GM10248 (cell line): ENCODE data around the gene STX4.

Experiments used
- CTCF ChIA-PET: fragments of 300-600 bp; sonication (Branson Sonifier 250); formaldehyde crosslinking; extraction: SDS; loops from one replicate; lab custom pipeline; 2021; ENCODE audit warnings: antibody characterized with exemption; lab: Yijun Ruan, JAX
- POLR2A ChIA-PET: fragments of 350-650 bp; sonication (Branson Sonifier 250); formaldehyde crosslinking; extraction: SDS; loops from one replicate; lab custom pipeline; 2020; ENCODE audit warnings: antibody characterized with exemption; lab: Yijun Ruan, JAX
- DNase-seq: peaks from one replicate; pipeline ENCODE4 v3.0.0; 2012; ENCODE audit errors: extremely low spot score
- TF ChIP-seq, protein P1 (sequence below): IDR thresholded peaks from 2 replicates; pipeline ENCODE4 v1.5.1; 2012; ENCODE audit warnings: mild to moderate bottlenecking, low read depth; ENCODE audit errors: extremely low read depth, missing control alignments, control extremely low read depth

Gene STX4

DNA sequence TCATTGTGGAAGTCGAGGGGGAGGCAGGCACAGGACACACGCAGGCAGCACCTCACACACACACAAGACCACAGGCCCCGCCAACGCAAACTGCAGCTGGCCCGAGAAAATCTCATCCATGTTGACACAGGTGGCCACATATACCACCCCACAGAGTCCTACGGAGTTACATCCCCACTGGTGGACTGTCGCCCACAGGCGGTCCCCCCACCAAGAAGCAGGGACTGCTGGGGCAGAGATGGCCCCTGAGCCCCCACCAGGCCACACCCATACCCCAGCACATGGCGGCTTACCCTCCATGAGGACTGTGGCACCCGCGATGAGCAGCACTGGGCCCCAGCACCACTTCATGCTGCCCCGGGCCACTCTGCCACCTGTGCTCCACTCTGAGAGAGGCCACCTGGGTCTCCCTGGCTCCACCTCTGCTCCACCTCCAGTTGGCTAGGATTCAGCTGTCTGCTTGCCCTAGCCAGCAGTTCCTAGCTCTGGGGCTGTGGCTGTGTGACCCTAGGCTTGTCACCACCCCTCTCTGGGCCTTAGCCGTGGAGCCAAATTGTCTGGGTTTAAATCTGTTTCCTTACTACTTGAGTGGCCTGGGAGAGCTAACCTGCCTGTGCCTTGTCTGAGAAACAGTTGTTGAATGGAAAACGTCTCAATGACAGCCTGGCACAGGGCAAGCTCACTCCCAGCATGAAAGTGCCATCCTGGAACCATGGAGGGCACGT, 55.3 kb downstream of the STX4 start, which contains the start of gene PRSS53:
TSS of gene PRSS53 (minus strand) at position 485 of the 725 bp plus-strand sequence. CDS start at position 351, 134 bp downstream.
- POLR2A ChIA-PET, result no interaction called here
- no peak for DNase-seq
- TF ChIP-seq, protein P1, sequence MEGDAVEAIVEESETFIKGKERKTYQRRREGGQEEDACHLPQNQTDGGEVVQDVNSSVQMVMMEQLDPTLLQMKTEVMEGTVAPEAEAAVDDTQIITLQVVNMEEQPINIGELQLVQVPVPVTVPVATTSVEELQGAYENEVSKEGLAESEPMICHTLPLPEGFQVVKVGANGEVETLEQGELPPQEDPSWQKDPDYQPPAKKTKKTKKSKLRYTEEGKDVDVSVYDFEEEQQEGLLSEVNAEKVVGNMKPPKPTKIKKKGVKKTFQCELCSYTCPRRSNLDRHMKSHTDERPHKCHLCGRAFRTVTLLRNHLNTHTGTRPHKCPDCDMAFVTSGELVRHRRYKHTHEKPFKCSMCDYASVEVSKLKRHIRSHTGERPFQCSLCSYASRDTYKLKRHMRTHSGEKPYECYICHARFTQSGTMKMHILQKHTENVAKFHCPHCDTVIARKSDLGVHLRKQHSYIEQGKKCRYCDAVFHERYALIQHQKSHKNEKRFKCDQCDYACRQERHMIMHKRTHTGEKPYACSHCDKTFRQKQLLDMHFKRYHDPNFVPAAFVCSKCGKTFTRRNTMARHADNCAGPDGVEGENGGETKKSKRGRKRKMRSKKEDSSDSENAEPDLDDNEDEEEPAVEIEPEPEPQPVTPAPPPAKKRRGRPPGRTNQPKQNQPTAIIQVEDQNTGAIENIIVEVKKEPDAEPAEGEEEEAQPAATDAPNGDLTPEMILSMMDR, result no peak
- CTCF ChIA-PET, result no interaction called here

DNA sequence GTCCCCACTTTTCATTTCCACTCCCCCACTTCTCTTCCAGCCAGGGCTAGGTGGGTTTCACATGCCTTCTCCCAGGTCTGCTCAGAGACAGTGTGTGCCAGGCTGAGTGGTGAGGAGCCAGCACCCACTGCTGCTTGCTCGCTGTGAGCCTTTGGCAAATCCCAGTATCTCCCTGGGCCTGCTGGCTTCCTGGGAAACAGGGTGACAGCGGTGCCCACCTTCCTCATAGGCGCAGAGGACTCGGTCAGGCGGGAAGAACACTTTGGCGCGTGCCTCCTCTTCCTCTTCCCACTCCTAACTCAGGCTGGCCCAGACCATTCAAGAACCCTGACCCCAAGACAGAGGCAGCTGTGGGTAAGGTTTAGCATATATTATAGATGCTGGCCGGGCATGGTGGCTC, 55.8 kb downstream of the STX4 start:
- ChIA-PET POLR2A (no interaction called here), CTCF (interaction anchor here (0.8 kb wide), 1 partner anchor 353 kb away, joined by 3 read pairs; the partner anchor contains the start of gene ZNF843)
- DNase-seq, result no peak
- TF ChIP-seq, protein P1, result no peak
